GM21515 (cell line): ENCODE data around the gene KAT5.
"Not testable (repeated sequence)": the region's sequence is repeated elsewhere in the genome, so short reads cannot be mapped to it uniquely, and the experiment has no call there.

Source experiments
- ATAC-seq: cut with Tn5 transposase; IDR thresholded peaks from one replicate; pipeline ENCODE4 v1.9.1; 2021; ENCODE audit not compliant: unreplicated experiment

KAT5 gene

DNA sequence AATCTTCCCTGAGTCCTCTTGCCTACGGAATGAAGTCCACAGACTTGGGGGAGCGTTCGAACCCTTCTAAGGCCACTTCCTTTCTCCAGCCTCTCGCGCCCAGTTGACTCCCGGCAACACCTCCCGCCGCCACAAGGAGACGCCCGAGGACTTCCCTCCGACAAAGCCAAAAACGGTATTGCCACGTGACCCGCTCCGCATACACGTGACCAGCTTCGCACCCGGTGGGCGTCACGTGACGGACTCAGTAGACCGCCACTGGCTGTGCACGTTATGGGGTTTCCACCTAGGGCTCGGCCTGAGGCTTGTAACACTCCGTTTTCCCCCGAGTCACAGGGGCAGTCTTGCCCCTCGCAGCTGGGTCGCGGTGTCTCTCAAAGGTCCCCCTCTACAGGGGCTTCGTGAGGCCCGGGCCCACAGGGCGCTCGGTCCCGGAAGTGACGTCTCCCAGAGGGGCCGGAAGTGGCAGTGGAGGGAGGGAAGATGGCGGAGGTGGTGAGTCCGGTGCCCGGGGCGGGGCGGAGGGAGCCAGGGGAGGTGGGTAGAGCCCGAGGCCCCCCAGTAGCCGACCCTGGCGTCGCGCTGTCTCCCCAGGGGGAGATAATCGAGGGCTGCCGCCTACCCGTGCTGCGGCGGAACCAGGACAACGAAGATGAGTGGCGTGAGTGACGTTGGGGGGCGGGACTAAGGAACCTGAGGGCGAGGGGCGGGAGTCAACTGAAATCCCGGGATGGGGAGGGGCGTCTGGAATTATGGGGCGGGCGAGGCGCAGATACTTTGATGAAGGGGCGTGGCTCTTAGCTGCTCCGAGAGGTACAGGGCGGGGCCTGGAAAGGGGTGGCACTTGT is at the start of gene KAT5:
Gene KAT5 (plus strand): TSS at position 468 of the 848 bp plus-strand sequence. CDS start 16 bp downstream, at position 484.
- peak; percentile 78 for ATAC-seq

DNA sequence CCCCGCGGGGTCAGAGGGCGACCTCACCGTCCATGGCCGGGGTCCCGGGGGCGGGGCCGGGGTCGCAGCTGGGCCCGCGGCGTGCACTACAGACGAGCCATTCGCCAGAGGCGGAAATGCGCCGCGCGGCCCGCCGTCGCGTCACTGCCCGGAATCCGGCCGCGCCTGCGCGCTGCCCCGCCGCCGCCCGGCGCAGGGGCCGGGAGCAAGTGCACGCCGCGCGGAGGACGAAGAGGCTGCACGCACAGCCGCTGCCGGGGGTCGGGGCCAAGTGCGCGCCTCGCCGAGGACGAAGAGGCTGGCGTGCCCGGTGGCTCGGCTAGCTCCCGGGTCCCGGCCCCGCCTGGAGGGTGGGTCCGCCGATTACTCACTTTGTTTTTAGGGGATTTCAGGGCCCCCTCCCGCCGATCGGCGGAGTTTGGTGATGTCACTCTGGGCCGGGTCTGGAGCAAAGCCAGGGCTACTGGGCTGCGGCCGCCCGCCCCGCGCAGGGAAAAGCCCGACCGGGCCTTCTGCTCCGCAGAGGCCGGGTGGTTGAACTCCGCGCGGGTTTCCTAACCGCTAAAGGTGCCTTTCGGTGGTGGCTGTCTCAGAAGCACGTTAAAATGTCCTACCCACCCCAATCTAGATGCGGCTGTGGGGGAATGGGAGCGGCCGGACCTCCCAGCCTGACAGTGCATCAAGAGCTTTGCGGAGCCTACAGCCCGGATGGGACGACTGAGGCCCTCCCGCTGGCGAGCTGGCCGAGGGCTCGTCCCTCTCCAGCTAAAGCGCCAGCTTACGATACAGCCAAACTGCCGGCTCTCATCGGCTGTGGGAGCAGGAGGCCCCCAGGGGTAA is 49.0 kb upstream of the KAT5 start, which contains the start of gene RELA:
Gene RELA (minus strand): TSS at position 118 of the 840 bp plus-strand sequence. CDS start 84 bp downstream, at position 34.
- ATAC-seq = peak; percentile 69

DNA sequence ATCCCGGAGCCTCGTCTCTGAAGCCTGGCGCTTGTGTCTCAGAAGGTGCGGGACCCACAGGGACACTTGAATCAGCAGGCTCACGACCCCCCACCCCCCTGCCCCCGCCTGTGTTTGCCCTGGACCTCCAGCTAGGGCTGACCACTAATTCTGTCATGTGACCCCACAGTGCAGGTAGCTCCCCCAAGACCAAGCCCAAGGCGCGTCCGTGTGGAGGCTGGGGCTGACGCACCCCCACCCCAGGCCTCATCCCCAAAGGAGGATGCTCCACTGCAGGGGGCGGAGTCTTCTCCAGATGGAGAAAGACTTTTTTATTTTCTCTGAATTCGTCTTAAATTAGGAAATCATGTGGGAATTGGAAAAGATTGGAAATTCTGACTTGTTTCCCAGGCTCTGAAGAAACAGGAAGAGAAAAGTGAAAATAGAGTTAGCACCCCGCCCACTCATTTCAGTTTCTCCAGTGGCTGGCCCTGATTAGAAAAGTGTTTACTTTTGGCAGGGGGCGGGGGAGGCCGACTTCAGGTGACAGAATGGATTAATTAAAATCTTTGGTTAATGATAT is 48.3 kb upstream of the KAT5 start:
- peak; percentile 9 for ATAC-seq

DNA sequence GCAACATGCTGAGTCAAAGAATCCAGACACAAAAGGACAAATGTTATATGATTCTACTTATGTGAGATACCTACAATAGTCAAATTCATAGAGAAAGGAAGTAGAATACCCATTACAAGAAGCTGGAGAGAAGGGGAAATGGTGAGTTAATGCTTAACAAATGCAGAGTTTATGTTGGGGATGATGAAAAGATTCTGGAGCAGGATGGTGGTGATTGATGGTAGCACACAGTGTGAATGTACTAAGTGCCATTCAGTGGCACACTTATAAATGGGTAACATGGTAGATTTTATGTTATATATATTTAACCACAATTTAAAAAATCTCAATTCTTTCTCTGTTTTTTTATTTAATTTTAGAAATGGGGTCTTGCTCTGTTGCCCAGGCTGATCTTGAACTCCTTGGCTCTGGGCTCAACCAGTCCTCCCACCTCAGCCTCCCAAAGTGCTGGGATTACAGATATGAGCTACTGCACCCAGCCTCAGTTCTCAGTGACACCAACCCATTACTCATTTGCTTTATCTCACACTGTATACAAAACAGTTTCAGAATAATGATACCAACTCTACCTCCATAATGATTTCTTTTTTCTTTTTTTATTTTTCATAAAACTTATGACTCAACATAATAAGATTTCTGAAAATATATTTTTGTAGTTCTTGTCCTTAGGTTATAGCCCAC is 39.7 kb upstream of the KAT5 start:
- no peak for ATAC-seq

DNA sequence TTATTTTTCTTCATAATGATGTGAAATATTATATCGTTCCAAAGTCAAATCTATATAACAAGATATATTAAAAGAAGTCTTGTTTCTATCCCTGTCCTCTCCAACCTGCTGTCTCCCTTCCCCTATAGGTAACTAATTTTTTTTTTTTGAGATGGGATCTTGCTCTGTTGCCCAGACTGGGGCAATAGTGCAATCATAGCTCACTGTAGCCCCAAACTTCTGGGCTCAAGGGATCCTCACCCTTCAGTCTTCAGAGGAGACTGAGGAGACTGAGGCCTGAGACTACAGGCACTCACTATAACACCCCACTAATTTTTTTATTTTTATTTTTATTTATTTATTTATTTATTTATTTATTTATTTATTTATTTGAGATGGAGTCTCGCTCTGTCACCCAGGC is 39.1 kb upstream of the KAT5 start:
- ATAC-seq = no peak

DNA sequence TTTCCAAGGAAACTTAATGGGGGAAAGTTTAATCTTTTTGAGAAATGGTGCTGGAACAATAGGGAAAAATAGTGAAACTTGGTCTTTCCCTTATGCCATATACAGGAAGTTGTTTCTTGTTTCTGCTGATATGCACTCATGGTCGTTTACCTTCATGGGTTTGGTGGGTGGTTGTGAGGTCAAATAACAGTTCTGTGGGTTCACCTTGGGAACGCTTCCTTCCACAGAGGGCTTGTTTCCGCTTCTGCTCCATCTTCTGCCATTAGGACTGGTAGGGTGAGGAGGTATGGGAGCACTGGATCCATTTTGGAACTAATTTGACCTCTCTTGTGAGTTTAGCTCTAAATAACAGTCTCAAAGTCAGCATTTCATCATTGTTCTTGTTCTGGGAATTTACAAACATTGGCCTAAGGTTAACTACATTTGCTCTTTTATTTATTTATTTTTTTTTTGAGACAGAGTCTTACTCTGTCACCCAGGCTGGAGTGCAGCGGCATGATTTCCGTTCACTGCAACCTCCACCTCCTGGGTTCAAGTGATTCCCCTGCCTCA is 31.8 kb upstream of the KAT5 start:
- ATAC-seq = no peak

DNA sequence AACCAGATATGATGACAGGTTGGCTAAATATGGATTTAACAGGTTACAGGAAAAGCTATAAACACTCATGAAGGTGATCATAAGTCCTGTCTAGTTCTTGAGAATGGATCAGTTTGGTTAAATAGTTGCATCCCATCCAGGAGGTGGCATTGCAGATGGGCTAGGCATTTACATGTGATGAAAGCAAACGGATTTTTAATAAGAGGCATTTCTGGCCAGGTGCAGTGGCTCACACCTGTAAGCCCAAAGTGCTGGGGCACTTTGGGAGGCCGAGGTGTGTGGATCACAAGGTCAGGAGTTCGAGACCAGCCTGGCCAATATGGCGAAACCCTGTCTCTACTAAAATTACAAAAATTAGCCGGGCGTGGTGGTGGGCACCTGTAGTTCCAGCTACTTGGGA is 28.6 kb upstream of the KAT5 start:
- not testable (repeated sequence) for ATAC-seq

DNA sequence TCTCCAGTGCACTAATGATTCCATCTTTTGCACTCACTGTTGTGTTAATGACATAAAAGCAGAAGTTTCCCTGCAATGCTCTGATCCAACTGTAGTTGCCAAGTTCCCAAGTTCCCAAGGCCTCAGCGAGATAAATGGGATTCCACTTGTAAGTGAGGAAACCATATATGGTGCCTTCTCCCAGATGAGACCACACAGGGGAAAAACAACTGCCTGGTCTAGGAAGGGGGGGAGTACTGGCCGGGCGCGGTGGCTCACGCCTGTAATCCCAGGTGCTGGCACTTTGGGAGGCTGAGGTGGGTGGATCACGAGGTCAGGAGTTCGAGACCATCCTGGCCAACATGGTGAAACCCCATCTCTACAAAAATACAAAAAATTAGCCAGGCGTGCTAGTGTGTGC is 26.1 kb upstream of the KAT5 start:
- ATAC-seq = no peak

DNA sequence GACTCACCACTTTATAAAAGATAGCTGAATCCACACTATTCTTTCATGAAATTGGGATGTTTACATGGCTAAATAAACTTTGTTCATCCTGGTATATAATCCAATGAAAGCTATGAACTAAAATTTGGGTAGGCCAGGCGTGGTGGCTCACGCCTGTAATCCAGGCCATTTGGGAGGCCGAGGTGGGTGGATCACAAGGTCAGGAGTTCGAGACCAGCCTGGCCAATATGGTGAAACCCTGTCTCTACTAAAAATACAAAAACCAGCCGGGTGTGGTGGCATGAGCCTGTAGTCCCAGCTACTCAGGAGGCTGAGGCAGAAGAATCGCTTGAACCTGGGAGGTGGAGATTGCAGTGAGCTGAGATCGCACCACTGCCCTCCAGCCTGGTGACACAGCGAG is 20.2 kb upstream of the KAT5 start:
- not testable (repeated sequence) for ATAC-seq

DNA sequence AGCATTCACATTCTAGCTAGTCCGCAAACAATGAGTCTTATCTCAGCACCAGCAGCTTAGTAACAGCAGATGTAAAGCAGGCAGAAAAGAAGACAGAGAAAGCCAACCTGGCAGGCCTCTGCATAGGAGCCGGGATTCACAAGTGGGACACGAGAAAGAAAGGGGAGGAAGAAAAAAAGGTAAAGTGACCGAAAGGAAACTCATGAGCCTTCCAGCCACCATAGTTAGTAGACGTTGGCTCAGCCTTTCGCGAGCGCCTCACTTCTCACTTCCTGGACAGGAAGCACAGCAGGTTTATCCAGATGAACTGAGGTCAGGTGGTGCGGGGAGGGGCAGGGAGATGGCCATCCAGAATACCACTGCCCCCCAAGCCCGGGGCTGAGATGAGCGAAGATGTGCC is 19.7 kb upstream of the KAT5 start:
- no peak for ATAC-seq

DNA sequence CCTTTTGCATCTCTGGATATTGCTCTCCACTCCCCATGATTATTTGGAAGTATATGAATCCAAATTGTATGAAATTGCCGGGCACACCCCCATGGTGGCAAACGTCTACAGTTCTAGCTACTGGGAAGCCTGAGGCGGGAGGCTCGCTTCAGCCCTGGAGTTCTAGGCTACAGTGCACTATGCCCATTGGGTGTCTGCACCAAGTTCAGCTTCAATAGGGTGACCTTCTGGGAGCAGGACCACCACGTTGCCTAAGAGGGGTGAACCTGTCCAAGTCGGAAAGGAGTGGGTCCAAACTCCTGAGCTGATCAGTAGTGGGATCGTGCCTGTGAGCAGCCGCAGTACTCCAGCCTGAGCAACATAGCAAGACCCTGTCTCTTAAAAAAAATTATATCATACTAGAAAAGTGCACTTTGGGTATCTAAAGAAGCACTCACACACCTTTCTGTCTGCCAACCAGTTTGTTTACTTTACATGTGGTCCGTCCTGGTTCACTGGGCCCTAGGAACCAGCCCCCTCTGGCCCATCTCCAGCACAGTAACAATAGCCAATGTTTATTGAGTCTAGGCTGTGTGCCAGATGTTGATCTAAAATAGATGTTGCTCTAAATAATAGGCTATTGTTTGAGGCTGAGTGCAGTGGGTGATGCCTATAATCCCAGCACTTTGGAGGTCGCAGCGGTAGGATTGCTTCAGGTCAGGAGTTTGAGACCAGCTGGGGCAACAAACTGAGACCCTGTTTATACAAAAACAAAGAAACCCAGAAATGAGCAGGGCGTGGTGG is 16.4 kb upstream of the KAT5 start:
- no peak for ATAC-seq

DNA sequence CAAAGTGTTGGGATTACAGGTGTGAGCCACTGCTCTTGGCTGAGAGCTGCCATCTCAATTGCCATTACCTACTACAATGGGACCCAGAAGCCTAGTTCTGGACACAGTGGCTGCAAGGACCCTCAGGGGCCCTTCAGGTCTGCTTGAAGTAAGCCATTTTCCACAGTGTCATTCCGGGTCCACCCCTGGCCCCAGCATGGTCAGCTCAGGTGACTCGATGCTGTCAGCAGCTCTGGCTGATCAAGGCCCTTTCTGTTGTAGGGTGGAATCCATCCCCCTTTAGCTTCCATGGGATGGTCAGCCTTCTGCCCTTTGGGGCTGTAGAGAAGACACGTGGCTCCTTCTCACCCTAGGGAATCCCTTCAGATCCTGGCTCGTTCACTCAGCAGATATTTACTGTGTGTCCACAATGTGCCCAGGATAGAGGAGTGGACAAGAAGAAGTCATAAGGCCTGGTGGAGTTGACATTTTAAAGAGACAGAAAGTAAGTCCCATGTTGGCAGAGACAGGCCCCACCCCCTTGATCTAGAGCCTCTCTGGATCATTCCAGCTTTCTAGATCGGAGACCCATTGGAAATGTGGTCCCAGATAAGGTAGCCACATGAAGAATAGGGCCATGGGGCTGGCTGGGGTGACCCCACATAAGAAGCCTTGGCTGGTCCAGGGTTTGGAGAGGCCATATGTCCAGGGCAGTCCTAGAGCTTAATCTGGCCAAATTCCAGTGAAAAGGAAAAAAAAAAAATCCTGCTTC is 15.1 kb upstream of the KAT5 start:
- no peak for ATAC-seq

DNA sequence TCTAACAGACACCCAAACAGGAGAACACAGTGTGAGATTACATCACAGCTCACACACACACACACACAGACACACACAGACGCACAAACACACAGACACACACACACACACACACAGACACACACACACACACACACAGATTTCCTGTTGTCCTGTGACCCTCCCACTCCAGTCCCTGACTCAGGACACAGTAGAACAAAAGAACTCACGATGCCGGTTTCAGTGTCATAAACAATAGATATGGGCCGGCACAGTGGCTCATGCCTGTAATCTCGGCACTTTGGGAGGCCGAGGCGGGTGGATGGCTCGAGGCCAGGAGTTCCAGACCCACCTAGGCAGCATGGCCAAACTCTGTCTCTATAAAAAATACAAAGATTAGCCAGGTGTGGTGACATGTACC is 13.8 kb upstream of the KAT5 start:
- ATAC-seq = no peak

DNA sequence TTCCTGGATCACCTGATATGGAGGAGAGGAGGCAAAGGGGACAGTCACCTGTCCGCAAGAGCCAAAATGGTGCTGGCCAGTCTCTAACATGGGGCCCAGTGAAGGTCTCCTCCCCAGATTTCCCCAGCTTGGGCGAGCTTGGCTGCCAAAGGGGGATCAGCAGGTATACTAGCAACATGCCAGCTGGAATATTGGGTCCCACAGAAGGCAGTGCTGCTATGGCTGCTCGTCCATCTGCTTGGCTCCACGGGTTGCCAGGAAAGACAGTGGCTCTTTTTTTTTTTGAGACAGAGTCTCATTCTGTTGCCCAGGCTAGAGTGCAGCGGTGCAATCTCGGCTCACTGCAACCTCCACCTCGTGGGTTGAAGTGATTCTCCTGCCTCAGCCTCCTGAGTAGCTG is 12.7 kb upstream of the KAT5 start:
- ATAC-seq = no peak

DNA sequence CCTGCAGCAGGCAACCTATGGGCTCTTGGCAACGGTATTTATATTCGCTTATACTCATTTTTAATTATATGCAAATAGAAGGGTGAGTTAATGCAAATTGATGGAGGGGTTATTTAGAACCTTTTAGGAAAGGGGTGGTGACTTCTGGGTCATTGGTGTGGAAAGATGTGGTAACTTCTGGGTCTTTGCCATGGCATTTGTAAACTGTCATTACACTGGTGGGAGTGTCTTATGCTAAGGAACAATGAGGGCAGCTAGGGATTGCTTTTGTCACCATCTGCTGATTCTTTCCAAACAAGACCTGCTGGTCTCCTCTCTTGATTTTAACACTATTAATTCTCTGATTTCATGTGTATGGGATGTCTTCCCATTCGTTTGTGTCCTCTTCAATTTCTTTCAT is 11.7 kb upstream of the KAT5 start:
- ATAC-seq = no peak

DNA sequence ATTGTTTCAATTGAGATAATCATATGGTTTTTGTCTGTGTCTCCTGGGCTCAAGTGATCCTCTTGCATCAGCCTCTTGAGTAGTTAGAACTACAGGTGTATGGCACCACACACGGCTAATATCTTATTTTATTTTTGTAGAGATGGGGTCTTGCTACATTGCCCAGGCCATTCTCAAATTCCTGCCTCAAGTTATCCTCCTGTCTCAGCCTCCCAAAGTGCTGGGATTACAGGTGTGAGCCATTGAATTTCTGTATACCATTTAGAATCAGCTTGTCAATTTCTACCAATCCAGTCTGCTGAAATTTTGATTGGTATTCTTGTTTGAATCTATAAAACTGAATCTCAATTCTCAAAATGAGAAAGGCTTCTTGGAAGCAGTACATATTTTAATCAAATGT is 10.4 kb upstream of the KAT5 start:
- no peak for ATAC-seq

DNA sequence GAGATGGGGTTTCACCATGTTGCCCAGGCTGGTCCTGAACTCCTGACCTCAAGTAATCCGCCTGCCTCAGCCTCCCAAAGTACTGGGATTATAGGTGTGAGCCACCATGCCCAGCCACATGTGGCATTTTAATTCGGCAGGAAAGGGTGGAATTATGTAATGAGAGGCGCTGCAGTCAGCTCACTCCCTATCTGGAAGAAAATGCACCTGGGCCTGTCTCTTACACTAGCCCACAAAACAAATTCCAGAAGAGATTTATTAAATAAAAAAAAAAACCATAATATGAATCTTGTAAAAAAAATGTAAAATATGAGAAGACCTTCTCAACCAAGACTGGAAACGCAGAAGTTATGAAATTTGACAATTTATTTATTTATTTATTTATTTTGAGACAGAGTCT is 8.2 kb upstream of the KAT5 start:
- ATAC-seq = no peak

DNA sequence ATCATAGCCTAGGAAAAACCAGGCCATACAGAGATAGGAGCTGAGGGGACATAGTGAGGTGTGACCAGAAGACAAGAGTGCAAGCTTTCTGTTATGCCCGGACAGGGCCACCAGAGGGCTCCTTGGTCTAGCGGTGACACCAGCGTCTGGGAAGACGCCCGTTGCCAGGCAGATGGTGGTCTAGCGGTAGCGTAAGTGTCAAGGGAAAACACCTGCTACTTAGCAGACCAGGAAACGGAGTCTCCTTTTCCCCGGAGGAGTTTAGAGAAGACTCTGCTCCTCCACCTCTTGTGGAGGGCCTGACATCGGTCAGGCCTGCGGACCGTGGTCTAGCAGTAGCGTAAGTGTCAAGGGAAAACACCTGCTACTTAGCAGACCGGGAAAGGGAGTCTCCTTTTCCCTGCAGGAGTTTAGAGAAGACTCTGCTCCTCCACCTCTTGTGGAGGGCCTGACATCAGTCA is 5.7 kb upstream of the KAT5 start:
- ATAC-seq = not testable (repeated sequence)

DNA sequence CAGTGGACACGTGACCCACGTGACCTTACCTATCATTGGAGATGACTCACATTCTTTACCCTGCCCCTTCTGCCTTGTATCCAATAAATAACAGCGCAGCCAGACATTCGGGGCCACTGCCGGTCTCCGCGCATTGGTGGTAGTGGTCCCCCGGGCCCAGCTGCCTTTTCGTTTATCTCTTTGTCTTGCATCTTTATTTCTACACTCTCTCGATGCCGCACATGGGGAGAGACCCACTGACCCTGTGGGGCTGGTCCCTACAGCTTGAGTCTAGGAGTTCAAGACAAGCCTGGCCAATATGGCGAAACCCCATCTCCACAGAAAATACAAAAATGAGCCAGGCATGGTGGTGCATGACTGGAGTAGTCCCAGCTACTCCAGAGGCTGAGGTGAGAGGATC is 5.0 kb upstream of the KAT5 start:
- ATAC-seq = not testable (repeated sequence)
